T-helper 1 cell (primary cell): ENCODE measurements around the gene FFAR4.

Source experiments
- DNase-seq, 5 donors: peaks; one replicate each; pipeline ENCODE4 v3.0.0-alpha.2; 2012 to 2020

FFAR4 gene

GRCh38 chr10:93573051-93573909 lies 6.8 kb downstream of the FFAR4 start:
- no peak for DNase-seq

- no peak for DNase-seq
Observed at GRCh38 chr10:93573924-93574323, 7.5 kb downstream of the FFAR4 start.

- no peak for DNase-seq
Observed at GRCh38 chr10:93576888-93577287, 10.4 kb downstream of the FFAR4 start.

GRCh38 chr10:93577565-93577964 lies 11.1 kb downstream of the FFAR4 start:
- no peak for DNase-seq

- no peak for DNase-seq
Observed at GRCh38 chr10:93579089-93579488, 12.6 kb downstream of the FFAR4 start.

GRCh38 chr10:93579985-93580711 lies 13.7 kb downstream of the FFAR4 start:
- DNase-seq, result no peak

- no peak for DNase-seq
Observed at GRCh38 chr10:93580828-93581227, 14.4 kb downstream of the FFAR4 start.

- DNase-seq, result no peak
Observed at GRCh38 chr10:93584445-93584844, 18.0 kb downstream of the FFAR4 start.

GRCh38 chr10:93589648-93590562 lies 23.4 kb downstream of the FFAR4 start:
- DNase-seq, result no peak

- no peak for DNase-seq
Observed at GRCh38 chr10:93590638-93591037, 24.2 kb downstream of the FFAR4 start.

GRCh38 chr10:93591065-93591808 lies 24.8 kb downstream of the FFAR4 start:
- DNase-seq, result no peak

GRCh38 chr10:93593254-93593653 lies 26.8 kb downstream of the FFAR4 start:
- DNase-seq, result no peak

- DNase-seq, result no peak
Observed at GRCh38 chr10:93593749-93594148, 27.3 kb downstream of the FFAR4 start.

GRCh38 chr10:93594518-93594917 lies 28.1 kb downstream of the FFAR4 start:
- DNase-seq, result no peak

GRCh38 chr10:93595378-93596161 lies 29.1 kb downstream of the FFAR4 start:
- DNase-seq, result no peak

GRCh38 chr10:93596539-93596938 lies 30.1 kb downstream of the FFAR4 start:
- DNase-seq, result no peak

GRCh38 chr10:93597075-93597599 lies 30.7 kb downstream of the FFAR4 start:
- DNase-seq, result no peak

- no peak for DNase-seq
Observed at GRCh38 chr10:93598157-93598556, 31.7 kb downstream of the FFAR4 start.

- no peak for DNase-seq
Observed at GRCh38 chr10:93599335-93599734, 32.9 kb downstream of the FFAR4 start.

GRCh38 chr10:93599778-93600177 lies 33.3 kb downstream of the FFAR4 start:
- DNase-seq, result no peak
